SK-N-SH (cell line): ENCODE data around the gene CPLANE2. TPM values are rescaled to one million over a fixed set of nuclear protein-coding genes. Genes with fewer than 3 reads are reported as not detected.
"Not testable (repeated sequence)": the region's sequence is repeated elsewhere in the genome, so short reads cannot be mapped to it uniquely, and the experiment has no call there.

Source experiments
- CTCF ChIA-PET: fragments of 300-600, 350-600 bp; formaldehyde crosslinking; extraction: SDS; loops from one replicate; lab custom pipeline; 2021; lab: Yijun Ruan, JAX
- POLR2A ChIA-PET: fragments of 350-600 bp; sonication (Branson Sonifier 250); formaldehyde crosslinking; extraction: SDS; loops from one replicate; lab custom pipeline; 2020; ENCODE audit warnings: antibody characterized with exemption, inconsistent platforms; lab: Yijun Ruan, JAX
- DNase-seq: peaks from one replicate; pipeline ENCODE4 v3.0.0; 2012
- H2AFZ ChIP-seq: fragments of 200-600 bp; sonication (generic); 2 replicates; pipeline ENCODE4 v1.8.1; 2016; ENCODE audit warnings: antibody characterized with exemption, mild to moderate bottlenecking, low read depth
- H3F3A ChIP-seq: fragments of 200-600 bp; sonication (generic); replicated peaks from 2 replicates; pipeline ENCODE3; 2016; ENCODE audit warnings: antibody characterized with exemption, mild to moderate bottlenecking; ENCODE audit not compliant: insufficient read depth
- H3K27ac ChIP-seq, 2 experiments: fragments of 200-500 bp in 1 of 2; fragments of 200-600 bp in 1 of 2; sonication (Bioruptor generic) in 1 of 2; sonication (generic), shearing (Covaris generic) in 1 of 2; 2 replicates each; pipeline versions ENCODE4 v1.5.1 to v1.6.1; 2014 to 2016; ENCODE audit warnings: low read depth in 2 of 2, inconsistent platforms in 1 of 2, low read length in 1 of 2, mild to moderate bottlenecking in 1 of 2, mixed read lengths in 1 of 2
- H3K27me3 ChIP-seq: fragments of 200-600 bp; sonication (generic), shearing (Covaris generic); 2 replicates; pipeline ENCODE4 v1.6.1; 2016; ENCODE audit warnings: mixed run types; ENCODE audit not compliant: insufficient read depth
- H3K36me3 ChIP-seq, 2 experiments: fragments of 200-500 bp in 1 of 2; fragments of 200-600 bp in 1 of 2; sonication (Bioruptor generic) in 1 of 2; sonication (generic) in 1 of 2; replicated peaks in 1 of 2; 2 replicates each; pipeline versions ENCODE3 to v1.5.1; 2014 to 2016; ENCODE audit warnings: low read length in 1 of 2, mild to moderate bottlenecking in 1 of 2; ENCODE audit not compliant: insufficient read depth in 2 of 2, control insufficient read depth in 1 of 2
- H3K4me1 ChIP-seq, 2 experiments: fragments of 200-500 bp in 1 of 2; fragments of 200-600 bp in 1 of 2; sonication (Bioruptor generic) in 1 of 2; sonication (generic), shearing (Covaris generic) in 1 of 2; 2 replicates each; pipeline versions ENCODE4 v1.5.1 to v1.6.1; 2014 to 2016; ENCODE audit warnings: low read depth in 1 of 2, low read length in 1 of 2, mixed run types in 1 of 2; ENCODE audit not compliant: insufficient read depth in 2 of 2, control insufficient read depth in 1 of 2
- H3K4me2 ChIP-seq: fragments of 200-600 bp; sonication (generic), shearing (Covaris generic); 2 replicates; pipeline ENCODE4 v1.6.1; 2017; ENCODE audit warnings: mixed run types
- H3K4me3 ChIP-seq, 2 experiments: fragments of 200-500 bp in 1 of 2; fragments of 200-600 bp in 1 of 2; sonication (Bioruptor generic) in 1 of 2; sonication (generic), shearing (Covaris generic) in 1 of 2; 2 replicates each; pipeline versions ENCODE4 v1.5.1 to v1.8.1; 2014 to 2016; ENCODE audit warnings: low read depth in 2 of 2, inconsistent platforms in 1 of 2, low read length in 1 of 2, mild to moderate bottlenecking in 1 of 2, mixed read lengths in 1 of 2, moderate library complexity in 1 of 2
- H3K79me2 ChIP-seq: fragments of 200-600 bp; sonication (generic); 2 replicates; pipeline ENCODE4 v1.8.1; 2017; ENCODE audit warnings: mild to moderate bottlenecking; ENCODE audit not compliant: insufficient read depth
- H3K9ac ChIP-seq: fragments of 200-600 bp; sonication (generic); 2 replicates; pipeline ENCODE4 v1.6.1; 2017; ENCODE audit warnings: mixed run types
- H3K9me2 ChIP-seq: fragments of 200-600 bp; sonication (generic); 2 replicates; pipeline ENCODE4 v1.6.1; 2017; ENCODE audit warnings: mixed run types
- H3K9me3 ChIP-seq: fragments of 200-600 bp; sonication (generic); 2 replicates; pipeline ENCODE4 v1.6.1; 2017; ENCODE audit warnings: mixed run types, mild to moderate bottlenecking, moderate library complexity
- H4K20me1 ChIP-seq: fragments of 200-600 bp; sonication (generic); 2 replicates; pipeline ENCODE4 v1.6.1; 2017; ENCODE audit warnings: mild to moderate bottlenecking, mixed run types; ENCODE audit not compliant: insufficient read depth
- CHD2 ChIP-seq: fragments of 150-350 bp; IDR thresholded peaks from 2 replicates; pipeline ENCODE4 v1.6.1; 2018; ENCODE audit warnings: low read length; ENCODE audit not compliant: partially characterized antibody
- CTCF ChIP-seq: fragments of 200-600 bp; sonication (generic); IDR thresholded peaks from 2 replicates; pipeline ENCODE4 v1.6.1; 2017; ENCODE audit warnings: antibody characterized with exemption, mild to moderate bottlenecking, moderate library complexity
- ELF1 ChIP-seq: IDR thresholded peaks from 2 replicates; pipeline ENCODE4 v1.4.0; 2012
- EP300 ChIP-seq, 2 experiments: IDR thresholded peaks; 2 replicates each; pipeline versions ENCODE4 v1.4.0 to v1.6.1; 2012; ENCODE audit warnings: borderline replicate concordance in 1 of 2, low read depth in 1 of 2, low read length in 1 of 2
- FOSL2 ChIP-seq: IDR thresholded peaks from 2 replicates; pipeline ENCODE4 v1.4.0; 2012; ENCODE audit warnings: low read depth, mild to moderate bottlenecking, moderate library complexity, borderline replicate concordance
- FOXM1 ChIP-seq: IDR thresholded peaks from 2 replicates; pipeline ENCODE4 v1.4.0; 2012; ENCODE audit warnings: low read depth, mild to moderate bottlenecking
- GABPA ChIP-seq: IDR thresholded peaks from 2 replicates; pipeline ENCODE4 v1.4.0; 2012; ENCODE audit warnings: low read depth, mild to moderate bottlenecking
- GATA2 ChIP-seq: sonication (generic); formaldehyde crosslinking; IDR thresholded peaks from 2 replicates; pipeline ENCODE4 v1.5.0; 2020; ENCODE audit warnings: mild to moderate bottlenecking, missing genetic modification reagents
- POLR2AphosphoS5 ChIP-seq: IDR thresholded peaks from 2 replicates; pipeline ENCODE4 v1.6.1; 2012; ENCODE audit warnings: low read depth, low read length
- RCOR1 ChIP-seq: fragments of 150-350 bp; IDR thresholded peaks from 2 replicates; pipeline ENCODE4 v1.6.1; 2017; ENCODE audit warnings: antibody characterized with exemption, low read length
- RFX5 ChIP-seq: IDR thresholded peaks from 2 replicates; pipeline ENCODE4 v1.6.1; 2012; ENCODE audit warnings: mild to moderate bottlenecking, improper control_type of control experiment, low read length
- TCF12 ChIP-seq: IDR thresholded peaks from 2 replicates; pipeline ENCODE4 v1.4.0; 2012
- TEAD4 ChIP-seq: IDR thresholded peaks from 2 replicates; pipeline ENCODE4 v1.4.0; 2012; ENCODE audit warnings: mild to moderate bottlenecking, borderline replicate concordance; ENCODE audit not compliant: insufficient read depth
- WGBS: methylation state at CpG from one replicate; pipeline ENCODE4 v1.1.6; 2017; ENCODE audit warnings: low lambda C conversion rate; 5-methylcytosine and 5-hydroxymethylcytosine counted together
- polyA plus RNA-seq, 3 experiments: library from polyadenylated mRNA; depleted of rRNA; stranded (reverse); fragments of >200 nt; gene quantifications; 2 replicates each; pipeline ENCODE4 v1.2.3, GENCODE V29; 2012
- TF ChIP-seq, protein P1 (sequence below): IDR thresholded peaks from 2 replicates; pipeline ENCODE4 v1.4.0; 2012; ENCODE audit warnings: low read depth, borderline replicate concordance
- TF ChIP-seq, protein P2 (sequence below): IDR thresholded peaks from 2 replicates; pipeline ENCODE4; 2012

CPLANE2 gene
- polyA plus RNA-seq, 1 of the 3 experiments (the other 2 are of a cell fraction): 8.6 TPM

DNA sequence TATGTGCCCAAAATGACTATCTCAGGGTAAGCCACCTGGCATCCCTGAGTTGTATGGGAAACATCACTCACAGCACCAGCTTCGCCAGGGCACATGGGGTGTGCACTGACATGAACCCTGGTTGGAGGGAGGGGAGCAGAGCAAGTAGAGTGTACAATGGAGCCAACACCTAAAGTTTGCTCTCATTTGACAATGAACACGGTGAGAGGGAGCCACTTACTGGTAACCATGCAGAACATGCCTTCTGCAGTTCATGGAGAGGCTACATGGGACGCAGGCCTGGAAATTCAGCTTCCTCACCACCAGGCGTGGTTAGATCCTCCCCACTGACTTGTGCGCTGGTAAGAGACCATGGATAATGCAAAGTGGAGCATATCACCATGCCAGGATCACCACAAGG is 10.0 kb upstream of the CPLANE2 start:
- DNase-seq: no peak
- H3K9ac ChIP-seq: no peak overlapping the region
- peaks cover 7% of the 10 kb centered on the region for H3F3A ChIP-seq
- no peak overlapping the region for H3K4me2 ChIP-seq
- no peaks in the 10 kb centered on the region for H3K9me3 ChIP-seq
- H3K27me3 ChIP-seq: no peaks in the 10 kb centered on the region
- no peaks in the 10 kb centered on the region for H4K20me1 ChIP-seq
- TF ChIP-seq FOSL2: no peak
- H3K9me2 ChIP-seq: no peaks in the 10 kb centered on the region
- POLR2A ChIA-PET: no interaction called here
- no peak overlapping the region for H2AFZ ChIP-seq
- peaks cover 7 to 26% of the 10 kb centered on the region in 2 experiments for H3K36me3 ChIP-seq
- H3K27ac ChIP-seq: no peak overlapping the region; a peak in 1 of 4 replicates
- no peak overlapping the region for H3K4me3 ChIP-seq
- WGBS: 89% methylated on average over 5 of the region's 5 CpGs
- peaks cover 23 to 49% of the 10 kb centered on the region in 2 experiments for H3K4me1 ChIP-seq
- H3K79me2 ChIP-seq: no peaks in the 10 kb centered on the region
- CTCF ChIA-PET: interaction anchor here (1.0 to 3.0 kb wide), 8 partner anchors 8 to 174 kb away, joined by 4 to 28 read pairs (median 8); partner anchors contain the start of genes CPLANE2, FAM131C and FBXO42

DNA sequence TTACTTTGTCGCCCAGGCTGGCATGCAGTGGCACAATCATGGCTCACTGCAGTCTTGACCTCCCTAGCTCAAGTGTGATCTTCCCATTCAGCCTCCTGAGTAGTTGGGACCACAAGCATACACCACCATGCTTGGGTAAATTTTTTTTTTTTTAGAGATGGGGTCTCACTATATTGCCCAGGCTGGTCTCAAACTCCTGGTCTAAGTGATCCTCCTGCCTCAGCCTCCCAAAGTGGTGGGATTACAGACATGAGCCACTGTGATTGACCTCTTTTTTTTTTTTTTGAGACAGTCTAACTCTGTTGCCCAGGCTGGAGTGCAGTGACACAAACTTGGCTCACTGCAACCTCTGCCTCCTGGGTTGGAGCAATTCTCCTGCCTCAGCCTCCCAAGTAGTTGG is 9.3 kb upstream of the CPLANE2 start:
- not testable (repeated sequence) for H2AFZ ChIP-seq, H3K27ac ChIP-seq, H3K4me3 ChIP-seq, H3K4me2 ChIP-seq, H4K20me1 ChIP-seq, H3K9me3 ChIP-seq, H3K9me2 ChIP-seq, DNase-seq, H3K27me3 ChIP-seq, H3K79me2 ChIP-seq, H3K9ac ChIP-seq, H3F3A ChIP-seq
- 79% methylated on average over 1 of the region's 1 CpG for WGBS
- ChIA-PET POLR2A (interaction anchor here (0.5 to 0.6 kb wide), 2 partner anchors 32 to 41 kb away, joined by 3 read pairs; no protein-coding TSS in a partner anchor), CTCF (interaction anchor here (0.9 to 5.8 kb wide), 4 partner anchors 10 to 166 kb away, joined by 3 to 94 read pairs (median 17); no protein-coding TSS in a partner anchor)
- peaks cover 7 to 19% of the 10 kb centered on the region in 2 experiments for H3K36me3 ChIP-seq
- H3K4me1 ChIP-seq: peaks cover 23 to 48% of the 10 kb centered on the region in 2 experiments

DNA sequence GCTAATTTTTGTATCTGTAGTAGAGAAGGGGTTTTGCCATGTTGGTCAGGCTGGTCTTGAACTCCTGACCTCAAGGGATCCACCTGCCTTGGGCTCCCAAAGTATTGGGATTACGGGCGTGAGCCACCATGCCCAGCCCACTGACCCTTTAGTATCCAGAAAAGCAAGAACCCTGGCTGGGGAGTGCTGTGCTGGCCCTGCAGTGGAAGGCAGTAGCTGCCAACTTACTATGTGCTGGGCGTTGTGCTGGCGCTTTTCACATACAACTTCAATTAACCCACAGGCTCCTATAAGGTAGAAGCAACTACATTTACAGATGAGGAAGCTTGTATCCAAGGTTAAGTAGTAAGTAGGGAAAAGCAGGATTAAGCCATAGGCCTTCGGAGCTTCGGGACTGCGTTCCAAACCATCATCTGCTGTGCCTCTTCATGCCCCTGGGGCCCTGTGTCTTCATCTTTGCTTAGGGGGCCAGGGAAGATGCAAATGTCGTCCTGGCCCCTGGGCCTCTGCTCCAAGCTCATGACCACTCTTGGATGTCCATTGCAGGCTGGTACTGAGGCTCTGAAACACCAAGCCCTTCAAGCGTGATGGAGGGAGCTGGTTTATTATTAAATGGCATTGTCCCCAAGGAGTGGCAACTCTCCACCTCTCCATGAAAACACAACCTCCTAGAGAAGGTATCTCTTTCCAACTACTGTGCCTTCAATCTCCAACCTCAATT is 8.7 kb upstream of the CPLANE2 start:
- Histone ChIP-seq H3K4me2 (no peak overlapping the region), H3K4me1 (peaks cover 23 to 47% of the 10 kb centered on the region in 2 experiments), H2AFZ (no peak overlapping the region), H3K79me2 (no peaks in the 10 kb centered on the region), H3K4me3 (no peak overlapping the region), H4K20me1 (no peaks in the 10 kb centered on the region), H3K9ac (no peak overlapping the region), H3K9me2 (no peaks in the 10 kb centered on the region), H3K36me3 (peaks cover 7 to 13% of the 10 kb centered on the region in 2 experiments), H3K27me3 (no peaks in the 10 kb centered on the region), H3K27ac (no peak overlapping the region), H3K9me3 (no peaks in the 10 kb centered on the region), H3F3A (peaks cover 7% of the 10 kb centered on the region)
- POLR2A ChIA-PET: interaction anchor here (0.5 to 0.6 kb wide), 2 partner anchors 33 to 41 kb away, joined by 3 read pairs; no protein-coding TSS in a partner anchor
- no peak for DNase-seq
- CTCF ChIA-PET: interaction anchor here (0.6 to 5.8 kb wide), 11 partner anchors 7 to 174 kb away, joined by 3 to 94 read pairs (median 9); partner anchors contain the start of genes FBXO42 and SZRD1
- 95% methylated on average over 8 of the region's 9 CpGs for WGBS
- TF ChIP-seq, protein P1, sequence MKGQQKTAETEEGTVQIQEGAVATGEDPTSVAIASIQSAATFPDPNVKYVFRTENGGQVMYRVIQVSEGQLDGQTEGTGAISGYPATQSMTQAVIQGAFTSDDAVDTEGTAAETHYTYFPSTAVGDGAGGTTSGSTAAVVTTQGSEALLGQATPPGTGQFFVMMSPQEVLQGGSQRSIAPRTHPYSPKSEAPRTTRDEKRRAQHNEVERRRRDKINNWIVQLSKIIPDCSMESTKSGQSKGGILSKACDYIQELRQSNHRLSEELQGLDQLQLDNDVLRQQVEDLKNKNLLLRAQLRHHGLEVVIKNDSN: no peak
- TF ChIP-seq, protein P2, sequence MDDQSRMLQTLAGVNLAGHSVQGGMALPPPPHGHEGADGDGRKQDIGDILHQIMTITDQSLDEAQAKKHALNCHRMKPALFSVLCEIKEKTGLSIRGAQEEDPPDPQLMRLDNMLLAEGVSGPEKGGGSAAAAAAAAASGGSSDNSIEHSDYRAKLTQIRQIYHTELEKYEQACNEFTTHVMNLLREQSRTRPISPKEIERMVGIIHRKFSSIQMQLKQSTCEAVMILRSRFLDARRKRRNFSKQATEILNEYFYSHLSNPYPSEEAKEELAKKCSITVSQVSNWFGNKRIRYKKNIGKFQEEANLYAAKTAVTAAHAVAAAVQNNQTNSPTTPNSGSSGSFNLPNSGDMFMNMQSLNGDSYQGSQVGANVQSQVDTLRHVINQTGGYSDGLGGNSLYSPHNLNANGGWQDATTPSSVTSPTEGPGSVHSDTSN: no peak
- TF ChIP-seq TEAD4 (no peak), RFX5 (no peak), CTCF (no peak), POLR2AphosphoS5 (no peak), CHD2 (no peak), TCF12 (no peak), EP300 (IDR thresholded peaks at IDR 0.05; ENCODE audit: borderline replicate concordance in 1 of 2, low read depth in 1 of 2, low read length in 1 of 2) (no peak), ELF1 (no peak), GATA2 (CRISPR knock-in tag) (no peak), GABPA (no peak), FOXM1 (no peak), RCOR1 (no peak), FOSL2 (no peak)
